HL-60 (cell line): ENCODE data around the gene SLC16A10.

Experiments used
- DNase-seq, 2 experiments: peaks; one replicate each; pipeline ENCODE4 v3.0.0-alpha.2; 2010 to 2020; ENCODE audit warnings: low read depth in 1 of 2, low spot score in 1 of 2
- H3K27ac ChIP-seq: fragments of 250-450 bp; sonication (Bioruptor Pico); replicated peaks from 2 replicates; pipeline ENCODE4 v1.5.1; 2020; ENCODE audit warnings: mild to moderate bottlenecking, moderate library complexity
- H3K27me3 ChIP-seq: fragments of 250-450 bp; sonication (Bioruptor Pico); 2 replicates; pipeline ENCODE4 v1.5.1; 2021; ENCODE audit warnings: mild to moderate bottlenecking, moderate library complexity; ENCODE audit not compliant: insufficient read depth, poor library complexity, severe bottlenecking
- H3K4me3 ChIP-seq: replicated peaks from 2 replicates; pipeline ENCODE4 v1.5.1; 2011; ENCODE audit warnings: mild to moderate bottlenecking, control low read depth, low read length; ENCODE audit not compliant: insufficient read depth
- GABPA ChIP-seq: IDR thresholded peaks from 2 replicates; pipeline ENCODE4 v1.6.1; 2012; ENCODE audit warnings: low read depth
- POLR2AphosphoS5 ChIP-seq: IDR thresholded peaks from 2 replicates; pipeline ENCODE4 v1.6.1; 2012; ENCODE audit warnings: low read depth
- REST ChIP-seq: IDR thresholded peaks from 2 replicates; pipeline ENCODE4 v1.6.1; 2012; ENCODE audit warnings: low read depth; ENCODE audit not compliant: insufficient replicate concordance
- SPI1 ChIP-seq: IDR thresholded peaks from 2 replicates; pipeline ENCODE4 v1.6.1; 2012; ENCODE audit warnings: low read depth, mild to moderate bottlenecking, borderline replicate concordance
- TF ChIP-seq, protein P1 (sequence below): IDR thresholded peaks from one replicate; pipeline ENCODE4 v1.5.1; 2011; ENCODE audit warnings: low read length, control low read depth, inconsistent platforms; ENCODE audit not compliant: insufficient read depth

The SLC16A10 gene

GRCh38 chr6:111096246-111096645, 8.9 kb downstream of the SLC16A10 start:
- H3K27me3 ChIP-seq = peaks cover 5% of the 10 kb centered on the region
- no peak overlapping the region for H3K27ac ChIP-seq
- DNase-seq = no peak
- no peak overlapping the region for H3K4me3 ChIP-seq
- no peak for TF ChIP-seq GABPA
- no peak for TF ChIP-seq REST
- TF ChIP-seq, protein P1, sequence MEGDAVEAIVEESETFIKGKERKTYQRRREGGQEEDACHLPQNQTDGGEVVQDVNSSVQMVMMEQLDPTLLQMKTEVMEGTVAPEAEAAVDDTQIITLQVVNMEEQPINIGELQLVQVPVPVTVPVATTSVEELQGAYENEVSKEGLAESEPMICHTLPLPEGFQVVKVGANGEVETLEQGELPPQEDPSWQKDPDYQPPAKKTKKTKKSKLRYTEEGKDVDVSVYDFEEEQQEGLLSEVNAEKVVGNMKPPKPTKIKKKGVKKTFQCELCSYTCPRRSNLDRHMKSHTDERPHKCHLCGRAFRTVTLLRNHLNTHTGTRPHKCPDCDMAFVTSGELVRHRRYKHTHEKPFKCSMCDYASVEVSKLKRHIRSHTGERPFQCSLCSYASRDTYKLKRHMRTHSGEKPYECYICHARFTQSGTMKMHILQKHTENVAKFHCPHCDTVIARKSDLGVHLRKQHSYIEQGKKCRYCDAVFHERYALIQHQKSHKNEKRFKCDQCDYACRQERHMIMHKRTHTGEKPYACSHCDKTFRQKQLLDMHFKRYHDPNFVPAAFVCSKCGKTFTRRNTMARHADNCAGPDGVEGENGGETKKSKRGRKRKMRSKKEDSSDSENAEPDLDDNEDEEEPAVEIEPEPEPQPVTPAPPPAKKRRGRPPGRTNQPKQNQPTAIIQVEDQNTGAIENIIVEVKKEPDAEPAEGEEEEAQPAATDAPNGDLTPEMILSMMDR = no peak

DNA sequence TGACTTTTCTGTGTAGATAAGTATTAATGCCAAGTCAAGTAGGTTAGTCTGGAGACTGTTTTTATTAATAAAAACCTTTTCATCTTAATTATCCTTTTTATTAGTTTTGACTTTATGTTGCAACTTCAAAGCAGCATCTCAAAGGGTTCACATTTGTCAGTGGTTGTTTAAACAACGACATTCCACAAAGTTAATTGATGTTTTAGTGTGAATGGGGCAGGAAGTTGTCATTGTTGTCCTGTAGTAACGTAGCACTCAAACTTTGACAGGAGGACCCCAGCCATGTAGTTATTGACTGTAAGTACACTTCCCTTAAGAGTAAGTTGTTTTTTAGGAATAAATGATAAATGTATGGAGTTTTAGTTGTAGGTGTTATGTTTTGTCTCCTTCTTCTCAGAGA, 11.3 kb downstream of the SLC16A10 start:
- Histone ChIP-seq H3K27ac (no peak overlapping the region), H3K27me3 (peaks cover 2% of the 10 kb centered on the region), H3K4me3 (no peak overlapping the region)
- TF ChIP-seq REST = no peak
- TF ChIP-seq, protein P1 = no peak
- DNase-seq = no peak

DNA sequence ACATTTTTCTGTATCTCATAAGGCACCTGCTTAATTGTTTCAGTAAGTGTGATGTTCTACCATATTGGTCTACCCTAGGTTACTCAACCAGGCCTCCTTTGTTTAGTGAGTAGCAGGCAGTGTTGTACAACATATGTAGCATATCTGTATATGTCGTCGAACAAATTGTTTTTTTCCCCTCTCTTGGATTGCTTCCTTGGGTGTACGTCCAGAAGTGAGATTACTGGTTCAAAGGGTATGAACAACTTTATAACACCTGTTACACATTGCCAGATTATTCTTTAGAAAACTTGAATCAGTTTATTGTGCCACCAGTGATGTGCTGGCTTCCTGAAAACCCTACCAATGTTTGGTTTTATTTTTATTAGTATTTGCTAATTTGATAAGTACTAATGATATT, 14.7 kb downstream of the SLC16A10 start:
- DNase-seq = no peak
- Histone ChIP-seq H3K27ac (no peak overlapping the region), H3K27me3 (no peaks in the 10 kb centered on the region), H3K4me3 (no peak overlapping the region)
- no peak for TF ChIP-seq REST
- no peak for TF ChIP-seq SPI1
- TF ChIP-seq, protein P1 = no peak
- TF ChIP-seq GABPA = no peak
- TF ChIP-seq POLR2AphosphoS5 = no peak
